NCI-H510A treated with DMSO at 0.1 percent for 48 hours (cell line): ENCODE data around the gene GPANK1.
"Not testable (repeated sequence)": the region's sequence is repeated elsewhere in the genome, so short reads cannot be mapped to it uniquely, and the experiment has no call there.

Source experiments
- DNase-seq: peaks from one replicate; lab custom pipeline; 2025; lab: John Stamatoyannopoulos, UW

Gene GPANK1

DNA sequence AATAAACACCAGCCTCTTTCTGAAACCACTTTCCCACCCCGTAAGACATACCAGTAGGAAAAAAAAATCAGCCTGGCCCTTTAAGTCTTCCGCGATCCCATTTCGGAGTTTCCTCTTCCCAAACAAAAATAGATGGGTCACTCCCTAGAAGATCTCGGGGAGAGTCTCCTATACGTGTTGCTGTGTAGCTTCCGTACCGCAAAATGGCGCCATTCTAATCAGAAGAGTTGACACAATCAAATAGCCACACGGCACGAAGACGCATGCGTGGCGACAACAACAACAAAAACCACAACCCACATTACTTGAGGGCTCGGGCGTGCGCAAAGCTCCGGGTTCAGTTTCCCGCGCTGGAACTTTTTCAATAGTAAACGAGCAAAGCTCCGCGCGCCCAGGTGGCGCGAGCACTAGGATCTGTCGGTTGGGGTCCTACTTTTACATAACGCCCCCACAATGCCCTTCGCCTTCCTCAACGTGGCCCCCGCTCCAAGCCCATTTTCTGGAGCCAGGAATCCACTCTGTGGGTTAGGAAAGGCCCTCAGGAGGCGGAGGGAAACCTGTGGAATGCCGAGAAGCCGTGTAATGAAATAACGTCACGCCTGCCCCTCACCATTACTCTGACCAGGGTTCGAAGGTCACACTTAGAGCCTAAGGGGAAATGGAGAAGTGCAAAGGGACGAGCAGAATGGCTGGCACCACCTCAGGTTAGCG lies at the start of gene GPANK1:
TSS of gene GPANK1 (minus strand) at position 208 of the 711 bp plus-strand sequence. CDS start 519 bp downstream, outside the sequence.
- peak; percentile 95 for DNase-seq

DNA sequence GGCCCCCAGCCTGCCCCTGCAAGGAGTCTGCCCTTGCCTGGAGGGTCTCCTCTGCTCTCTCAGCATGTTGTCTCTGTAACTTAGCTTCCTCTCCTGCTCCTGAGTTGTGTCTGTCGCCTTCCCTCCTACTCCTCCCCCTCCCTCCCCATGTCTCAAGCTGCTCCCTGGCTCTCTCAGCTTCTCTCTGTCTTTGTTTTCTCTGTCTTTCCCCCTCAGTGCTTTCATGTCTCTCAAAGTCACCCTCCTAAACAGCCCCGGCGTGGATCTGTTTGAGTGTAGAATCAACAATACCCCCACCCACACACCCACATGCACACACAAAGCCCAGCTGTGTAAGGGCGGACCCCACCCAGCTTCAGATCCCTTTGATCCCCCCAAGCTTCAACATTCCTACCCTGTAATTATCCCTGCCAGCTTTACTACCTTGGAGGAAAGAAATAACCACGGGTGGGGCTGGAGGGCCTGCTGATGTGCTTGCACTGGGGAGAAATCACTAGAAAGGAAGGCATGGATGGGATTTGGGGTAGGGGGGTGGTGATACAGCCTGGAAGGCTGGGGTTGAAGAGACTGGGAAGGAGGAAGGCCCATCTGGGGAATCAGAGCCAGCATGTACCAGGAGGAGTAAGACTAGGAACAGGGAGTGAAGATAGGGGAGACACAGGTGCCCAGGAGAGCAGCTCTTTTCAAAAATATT lies 49.3 kb upstream of the GPANK1 start:
- no peak for DNase-seq

DNA sequence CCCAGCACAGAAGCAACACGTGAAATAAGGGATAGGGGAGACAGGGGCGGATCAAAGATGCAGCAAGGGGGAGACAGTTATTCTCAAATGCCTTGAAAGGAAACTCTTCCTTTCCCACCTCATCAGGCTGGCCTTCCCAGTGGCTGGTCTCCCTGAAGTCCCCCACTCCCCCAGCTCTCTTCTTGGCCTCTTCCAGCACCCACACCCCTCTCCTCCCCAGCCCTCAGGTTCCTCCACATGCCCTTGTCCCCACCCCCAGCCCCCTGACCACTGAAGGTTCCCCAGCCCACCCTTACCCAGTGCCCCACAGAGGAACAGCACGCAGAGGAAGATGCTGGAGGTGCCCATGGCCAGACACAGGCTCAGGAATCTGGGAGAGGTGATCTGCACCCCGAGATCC lies 48.7 kb upstream of the GPANK1 start:
- no peak for DNase-seq

DNA sequence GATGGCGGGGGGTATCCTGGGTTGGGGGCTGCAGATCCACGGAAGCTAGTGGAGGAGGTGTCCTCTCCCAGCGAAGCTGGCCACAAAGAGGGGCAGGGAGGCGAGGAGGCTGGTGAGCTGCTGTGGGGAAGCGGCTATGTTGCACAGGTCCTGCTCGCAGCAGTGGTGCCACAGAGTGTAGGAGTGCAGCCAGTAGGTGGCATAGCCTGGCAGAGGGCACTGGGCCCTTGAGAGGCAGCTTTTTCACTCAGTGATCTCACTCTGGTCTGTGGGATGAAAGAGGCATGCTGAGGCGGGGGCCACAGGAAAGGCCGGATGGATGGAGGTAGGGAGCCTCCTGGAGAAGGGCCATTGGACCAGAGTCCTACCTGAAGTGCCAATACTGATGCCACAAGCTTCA lies 47.5 kb upstream of the GPANK1 start:
- no peak for DNase-seq

DNA sequence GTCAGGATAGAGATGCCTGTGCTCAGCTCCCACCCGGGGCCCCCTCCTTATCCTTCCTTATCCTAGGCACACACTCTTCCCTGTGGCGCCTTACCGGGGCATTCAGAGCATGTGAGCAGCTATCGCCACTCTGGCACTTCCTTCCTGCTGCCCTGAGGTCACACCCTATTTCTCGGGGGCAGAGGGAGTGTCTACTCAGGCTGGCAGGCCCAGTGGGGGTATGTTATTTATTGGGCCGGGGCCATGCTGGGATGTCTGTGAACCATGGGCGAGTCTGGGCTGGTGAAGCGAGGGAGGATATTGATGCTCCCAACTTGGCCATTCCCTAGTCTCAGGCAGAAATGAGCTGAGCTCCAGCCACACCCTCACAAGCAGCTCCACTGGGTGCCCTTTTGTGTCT lies 46.4 kb upstream of the GPANK1 start:
- DNase-seq, result no peak

DNA sequence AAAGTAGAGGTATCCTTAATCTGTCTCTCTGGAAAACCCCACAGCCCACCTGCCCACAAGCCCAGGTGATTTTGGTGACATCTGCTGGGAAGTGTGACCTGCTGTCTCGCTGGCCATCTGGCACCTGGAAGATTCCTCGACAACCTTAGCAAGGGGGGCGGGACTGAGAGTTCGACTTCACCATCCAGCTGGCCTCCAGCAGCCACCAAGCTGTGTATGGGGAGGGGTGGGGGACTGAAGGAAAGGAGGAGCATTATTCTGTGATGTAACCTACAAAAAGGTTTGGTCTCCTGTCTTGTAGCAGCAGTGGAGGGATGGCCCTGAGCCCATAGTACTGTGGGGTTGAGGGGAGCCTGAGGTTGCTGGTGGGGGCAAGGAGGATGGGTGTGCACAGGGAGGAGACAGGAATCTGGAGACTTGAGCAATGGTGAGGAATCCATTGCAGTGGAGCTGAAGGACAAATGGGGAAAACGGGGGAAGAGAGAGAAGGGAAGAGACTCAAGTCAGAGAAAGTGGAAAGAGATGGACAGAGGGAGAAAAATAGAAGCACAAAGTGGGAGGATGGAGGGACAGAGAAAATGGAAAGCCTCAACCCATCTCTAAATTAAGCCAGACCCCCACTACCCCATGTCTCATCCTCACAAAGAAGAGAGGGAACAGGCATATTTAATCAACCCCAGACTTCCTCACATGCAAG lies 45.9 kb upstream of the GPANK1 start:
- no peak for DNase-seq

DNA sequence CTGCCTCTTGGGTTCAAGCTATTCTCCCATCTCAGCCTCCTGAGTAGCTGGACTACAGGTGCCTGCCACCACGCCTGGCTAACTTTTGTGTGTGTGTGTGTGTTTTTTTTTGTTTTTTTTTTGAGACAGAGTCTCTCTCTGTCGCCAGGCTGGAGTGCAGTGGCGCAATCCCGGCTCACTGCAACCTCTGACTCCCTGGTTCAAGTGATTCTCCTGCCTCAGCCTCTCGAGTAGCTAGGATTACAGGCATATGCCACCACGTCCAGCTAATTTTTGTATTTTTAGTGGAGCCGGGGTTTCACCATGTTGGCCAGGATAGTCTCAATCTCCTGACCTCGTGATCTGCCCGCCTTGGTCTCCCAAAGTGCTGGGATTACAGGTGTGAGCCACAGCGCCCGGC lies 44.4 kb upstream of the GPANK1 start:
- DNase-seq, result not testable (repeated sequence)

DNA sequence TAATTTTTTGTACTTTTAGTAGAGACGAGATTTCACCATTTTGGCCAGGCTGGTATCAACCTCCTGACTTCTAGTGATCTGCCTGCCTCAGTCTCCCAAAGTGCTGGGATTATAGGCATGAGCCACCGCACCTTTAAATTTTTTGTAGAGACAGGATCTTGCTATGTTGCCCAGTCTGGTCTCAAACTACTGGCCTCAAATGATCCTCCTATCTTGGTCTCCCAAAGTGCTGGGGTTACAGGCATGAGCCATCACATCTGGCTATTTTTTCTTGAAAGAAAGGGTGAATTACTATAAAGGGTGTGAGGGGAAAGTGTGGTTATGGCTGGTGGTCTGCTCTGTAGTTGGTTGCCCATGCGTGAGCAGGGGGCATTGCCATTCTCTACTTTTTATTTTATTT lies 43.4 kb upstream of the GPANK1 start:
- DNase-seq, result no peak

DNA sequence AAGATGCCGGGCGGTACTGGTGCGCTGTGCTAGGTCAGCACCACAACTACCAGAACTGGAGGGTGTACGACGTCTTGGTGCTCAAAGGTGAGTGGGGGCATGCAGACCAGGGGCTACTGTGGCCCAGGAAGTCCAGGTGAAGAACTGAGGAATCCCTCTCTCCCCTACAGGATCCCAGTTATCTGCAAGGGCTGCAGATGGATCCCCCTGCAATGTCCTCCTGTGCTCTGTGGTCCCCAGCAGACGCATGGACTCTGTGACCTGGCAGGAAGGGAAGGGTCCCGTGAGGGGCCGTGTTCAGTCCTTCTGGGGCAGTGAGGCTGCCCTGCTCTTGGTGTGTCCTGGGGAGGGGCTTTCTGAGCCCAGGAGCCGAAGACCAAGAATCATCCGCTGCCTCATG lies 42.9 kb upstream of the GPANK1 start:
- DNase-seq, result no peak

DNA sequence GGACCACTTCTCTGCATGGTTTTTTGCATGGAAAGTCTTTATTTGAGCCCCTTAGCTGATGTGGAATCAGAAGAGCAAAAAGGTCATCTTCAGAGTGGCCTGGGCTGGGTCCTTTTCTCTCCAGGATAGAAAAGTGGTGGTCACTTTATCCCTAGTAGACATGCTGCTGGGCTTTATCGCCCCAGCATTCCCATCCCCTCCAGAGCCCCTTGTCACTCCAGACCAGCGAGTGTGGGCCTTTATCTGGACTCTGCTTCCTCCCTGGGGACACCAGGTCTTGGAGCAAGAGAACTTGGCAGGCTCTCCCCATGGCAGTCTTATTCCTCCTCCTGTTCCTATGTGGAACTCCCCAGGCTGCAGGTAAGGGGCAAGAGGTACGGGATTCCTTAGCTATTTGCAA lies 41.8 kb upstream of the GPANK1 start, which contains the start of gene LY6G6F:
TSS of gene LY6G6F (plus strand) at position 268 of the 400 bp plus-strand sequence. CDS start at position 309, 41 bp downstream.
- DNase-seq, result no peak

DNA sequence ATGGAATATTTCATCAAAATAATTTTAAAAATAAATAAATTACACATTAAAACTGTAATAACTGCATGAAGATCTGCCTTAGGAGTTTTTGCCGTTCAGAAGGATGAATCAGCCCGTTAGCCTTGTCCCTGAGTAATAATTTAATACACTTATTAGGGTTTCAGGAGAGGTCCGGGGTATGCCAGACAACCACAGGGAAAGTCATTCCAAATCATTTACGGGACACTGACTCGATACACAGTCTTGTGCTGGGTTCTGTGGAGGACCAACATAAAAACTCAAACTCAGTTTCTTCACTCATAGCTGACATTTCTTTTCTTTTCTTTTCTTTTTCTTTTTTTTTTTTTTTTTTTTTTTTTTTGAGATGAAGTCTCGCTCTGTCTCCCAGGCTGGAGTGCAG lies 41.1 kb upstream of the GPANK1 start:
- DNase-seq, result no peak

DNA sequence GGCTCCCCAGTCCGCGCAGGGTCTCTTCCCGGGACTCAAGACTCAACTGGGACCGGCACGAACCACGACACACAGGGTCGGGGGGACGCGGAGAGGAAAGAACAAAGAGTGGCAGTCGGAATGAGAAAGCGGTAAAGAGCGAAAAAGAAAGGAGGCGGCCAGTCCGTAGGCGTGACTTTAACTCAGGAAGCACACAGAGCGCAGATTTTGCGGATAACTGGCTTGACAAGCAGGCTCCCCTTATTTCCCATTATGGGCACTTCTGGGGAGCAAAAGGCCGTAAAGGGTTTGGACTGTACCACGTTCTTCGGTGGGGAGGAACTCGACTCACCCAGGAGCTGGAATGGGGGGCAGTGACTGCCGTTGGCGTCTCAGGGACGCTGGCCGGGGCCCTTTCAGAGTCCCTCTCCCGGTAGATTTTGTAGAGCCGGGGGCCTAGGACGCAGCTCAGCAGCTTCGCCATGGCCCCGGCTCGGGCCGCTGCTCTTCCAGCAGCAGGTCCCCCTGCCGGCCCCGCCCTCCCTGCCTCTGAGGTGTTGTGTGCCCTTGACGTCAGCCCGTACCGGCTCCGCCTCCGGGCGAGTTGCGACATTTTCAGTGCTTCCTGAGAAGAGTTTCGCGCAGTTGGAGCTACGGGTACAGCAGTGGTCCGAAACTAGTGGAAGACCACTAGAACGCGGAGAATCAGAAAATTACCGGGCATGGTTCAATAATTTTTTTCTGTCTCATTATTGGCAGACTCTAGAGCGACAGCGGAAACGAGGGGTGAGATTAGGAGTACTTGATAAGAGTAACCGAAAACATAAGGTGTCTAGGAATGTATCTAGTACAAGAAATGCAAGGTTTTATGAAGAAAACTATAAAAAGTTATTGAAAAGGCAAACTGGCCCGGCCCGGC lies 38.3 kb upstream of the GPANK1 start, which contains the start of gene ABHD16A:
TSS of gene ABHD16A (minus strand) at position 506 of the 898 bp plus-strand sequence. CDS start at position 463, 43 bp downstream.
- peak; percentile 98 for DNase-seq

DNA sequence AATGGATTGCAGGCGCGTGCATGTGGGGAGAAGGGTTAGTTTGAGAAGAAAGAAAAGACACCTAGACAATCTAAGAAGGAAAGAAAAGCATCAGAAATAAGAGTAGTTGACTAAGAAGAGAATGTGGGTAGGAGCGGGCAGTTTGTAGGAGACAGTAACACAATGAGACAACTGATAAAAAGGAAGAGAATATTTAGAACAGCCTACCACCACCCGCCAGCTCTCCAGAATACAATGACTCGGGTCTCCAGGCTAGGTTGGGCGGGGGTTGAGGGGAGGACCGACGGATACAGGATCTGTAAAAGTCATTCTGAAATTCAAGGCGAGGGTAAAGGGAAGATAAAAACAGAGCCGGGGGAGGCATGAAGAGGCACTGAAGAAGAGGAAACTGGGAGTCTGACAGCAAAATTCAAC lies 37.6 kb upstream of the GPANK1 start:
- DNase-seq, result no peak

DNA sequence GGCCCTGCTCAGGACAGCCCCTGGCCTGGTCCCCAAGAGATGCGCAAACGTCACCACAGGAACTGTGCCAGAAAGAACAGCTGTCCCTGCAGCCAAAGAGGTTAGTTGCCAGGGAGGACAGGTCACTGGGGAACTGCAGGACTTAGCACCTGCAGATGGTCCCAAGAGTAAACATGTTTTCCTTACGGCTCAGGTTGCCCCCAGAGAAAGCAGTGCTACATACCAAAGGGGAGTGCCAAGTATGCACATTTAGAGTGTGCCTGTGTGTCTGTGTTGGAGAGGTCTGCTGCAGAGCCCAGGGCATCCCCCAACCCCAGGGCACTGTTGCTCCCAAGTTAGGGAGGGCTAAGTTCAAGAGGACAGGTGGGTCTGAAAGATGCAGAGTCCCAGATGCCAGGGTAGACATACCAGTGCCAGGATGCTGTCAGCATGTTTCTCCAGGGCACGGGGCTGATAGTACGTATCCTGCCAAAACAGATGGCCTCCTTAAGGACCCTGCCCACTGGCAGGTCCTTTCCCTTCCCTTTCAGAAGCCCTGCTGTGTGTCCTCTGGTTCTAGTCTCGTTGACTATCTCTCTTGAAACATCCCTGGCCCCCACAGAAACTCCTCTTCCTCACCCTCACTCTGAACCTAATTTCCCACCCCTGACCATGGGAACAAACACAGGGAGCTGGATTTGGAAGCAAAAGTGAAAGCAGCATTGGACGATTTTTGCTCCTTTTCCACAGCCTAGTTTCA lies 37.0 kb upstream of the GPANK1 start:
- no peak for DNase-seq

DNA sequence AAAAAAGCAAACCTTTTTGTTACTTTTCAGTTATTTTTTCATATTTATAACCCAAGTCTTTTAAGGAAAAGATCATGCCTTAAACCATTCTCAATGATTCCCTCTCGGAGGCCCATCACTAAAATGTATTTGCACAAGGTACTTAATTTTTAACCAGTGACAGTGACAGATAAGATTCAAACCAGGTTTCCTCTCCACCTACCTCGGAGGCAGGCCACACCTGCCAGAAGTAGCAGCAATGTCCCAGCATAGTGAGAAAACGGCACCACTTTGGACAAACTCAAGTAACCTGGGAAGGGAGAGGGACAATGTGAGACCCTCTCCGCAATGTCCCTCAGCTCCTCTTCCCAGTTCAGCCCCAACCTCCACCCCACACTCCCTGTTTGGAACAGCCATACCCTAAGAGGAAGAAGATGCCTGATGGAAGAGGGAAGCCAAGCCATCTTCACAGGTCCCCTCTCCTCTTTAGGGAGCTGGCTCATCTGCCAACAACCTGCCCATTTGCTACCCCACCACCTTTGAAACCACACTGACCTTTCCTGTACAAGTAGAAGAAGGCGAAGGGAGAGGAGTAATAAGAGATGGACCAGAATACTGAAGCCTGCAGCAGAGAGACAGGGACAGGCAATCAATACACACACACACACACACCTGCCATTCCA lies 36.1 kb upstream of the GPANK1 start:
- no peak for DNase-seq

DNA sequence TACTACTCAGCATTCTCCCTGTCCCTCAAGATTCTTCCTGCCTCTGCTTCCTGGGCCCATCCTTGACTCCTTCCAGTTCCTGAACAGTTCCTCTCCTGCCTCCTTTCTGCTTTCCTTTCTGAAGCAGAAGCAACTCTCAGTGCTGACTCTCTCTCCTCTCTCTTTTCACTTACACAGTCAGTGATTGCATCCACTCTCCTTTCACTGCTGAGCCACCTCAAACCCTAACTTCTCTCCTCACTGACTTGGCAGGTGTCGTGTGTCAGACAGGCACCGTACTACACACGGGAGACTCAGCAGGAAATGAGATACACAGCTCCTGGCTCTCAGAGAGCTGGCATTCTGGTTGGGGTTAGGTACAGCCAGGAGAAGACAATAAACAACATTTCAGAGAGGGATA lies 32.8 kb upstream of the GPANK1 start:
- no peak for DNase-seq

DNA sequence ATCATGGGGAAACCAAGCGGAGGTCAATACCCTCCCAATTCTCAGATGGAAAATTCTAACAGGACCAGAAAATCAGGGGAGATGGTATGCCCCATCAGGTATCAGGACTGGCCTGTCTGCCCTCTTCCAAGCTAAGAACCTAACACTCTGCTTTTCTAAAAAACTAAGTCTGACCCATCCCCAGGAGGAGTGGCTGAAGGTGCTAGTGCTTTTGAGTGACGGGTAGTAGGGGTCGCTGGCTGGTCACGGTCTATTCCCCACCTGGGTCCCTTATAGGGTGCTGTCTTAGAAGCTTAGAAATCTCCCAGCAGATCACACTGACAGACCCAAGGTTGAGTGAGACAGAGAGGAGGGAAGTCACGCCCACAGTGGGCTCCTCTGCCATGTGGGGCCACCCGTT lies 28.7 kb upstream of the GPANK1 start:
- DNase-seq, result no peak

DNA sequence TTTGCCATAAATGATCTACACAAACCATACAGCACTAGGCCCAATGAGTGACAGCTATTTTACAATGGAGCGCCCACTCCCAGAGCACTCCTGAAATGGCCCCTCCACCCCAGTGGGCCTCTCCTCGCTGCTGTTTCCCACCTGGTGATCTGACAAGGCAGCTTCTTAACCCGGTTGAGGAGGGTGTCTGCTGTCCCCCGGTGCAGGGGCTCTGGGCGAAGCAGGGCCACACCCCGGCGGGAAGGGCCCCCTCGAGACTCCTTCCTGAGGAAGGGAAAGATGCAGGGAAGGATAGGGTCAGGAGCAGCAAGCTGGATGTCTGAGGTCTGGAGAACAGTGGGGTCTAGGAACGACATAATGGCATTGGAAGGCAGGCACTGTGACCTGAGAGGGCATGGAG lies 28.1 kb upstream of the GPANK1 start:
- DNase-seq, result no peak

DNA sequence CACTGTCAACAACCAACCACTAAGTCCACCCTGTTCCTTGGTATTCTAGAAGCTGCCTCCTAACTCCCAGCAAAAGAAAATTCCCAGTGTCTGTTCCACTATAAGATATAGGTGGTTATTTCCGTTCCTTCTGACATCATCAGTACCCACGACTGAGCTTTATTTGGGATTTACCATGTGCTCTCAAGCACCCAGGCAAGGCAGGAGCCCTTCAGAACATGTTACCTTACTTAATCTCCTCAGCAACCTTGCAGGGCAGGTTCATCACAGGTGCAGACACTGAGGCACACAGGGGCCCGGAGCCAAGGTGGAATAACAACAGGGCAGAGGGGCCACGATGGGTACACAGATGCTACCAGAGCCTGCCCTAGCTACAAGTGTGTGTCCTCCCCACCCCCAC lies 27.6 kb upstream of the GPANK1 start:
- no peak for DNase-seq

DNA sequence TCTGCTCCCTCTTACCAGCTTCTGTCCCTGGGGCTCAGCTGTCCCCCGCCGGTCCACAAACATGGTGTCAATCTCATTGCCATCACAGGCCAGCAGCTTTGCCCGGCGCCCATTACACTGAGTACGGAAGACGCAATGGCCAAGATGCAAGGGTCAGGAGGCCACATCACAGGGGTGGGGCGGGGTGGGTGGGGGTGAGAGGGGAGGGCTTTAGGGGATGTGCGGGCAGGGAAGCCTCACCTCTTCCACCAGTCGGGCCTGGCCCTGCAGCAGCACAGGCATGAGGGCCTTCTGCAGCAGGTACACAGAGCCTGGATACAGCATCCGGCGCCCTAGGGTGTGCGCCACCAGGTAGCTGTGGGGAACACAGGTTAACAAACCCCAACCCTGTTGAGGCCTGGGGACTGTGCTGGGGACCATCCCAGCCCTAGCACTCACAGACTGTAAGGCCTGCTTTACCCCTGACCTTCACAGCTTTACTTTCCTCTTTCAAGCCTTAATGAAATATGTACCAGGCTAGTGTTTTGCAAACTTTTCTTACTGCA lies 26.8 kb upstream of the GPANK1 start:
- DNase-seq, result no peak
